ENCODE measurements around the gene CTU2.

- TF ChIP-seq CTCF (IDR thresholded peaks at IDR 0.05; ENCODE audit: poor library complexity) (no peak), EZH2 (IDR thresholded peaks at IDR 0.05; ENCODE audit: borderline replicate concordance) (no peak), EZH2phosphoT487 (IDR thresholded peaks at IDR 0.05; ENCODE audit: low read depth, severe bottlenecking, unreplicated experiment) (no peak)
These were observed 11.1 kb upstream of the CTU2 start for GRCh38 chr16:88695218-88695617.

Measured in hepatocyte (in vitro differentiated cells).